SH-SY5Y (cell line): ENCODE measurements around the gene LARP1.

Experiments used
- GATA2 ChIP-seq: IDR thresholded peaks from 2 replicates; pipeline ENCODE4 v1.6.1; 2011; ENCODE audit warnings: mild to moderate bottlenecking, low read depth, low read length
- GATA3 ChIP-seq: IDR thresholded peaks from 2 replicates; pipeline ENCODE4 v1.6.1; 2011; ENCODE audit warnings: low read depth, mild to moderate bottlenecking, low read length, moderate library complexity

DNA sequence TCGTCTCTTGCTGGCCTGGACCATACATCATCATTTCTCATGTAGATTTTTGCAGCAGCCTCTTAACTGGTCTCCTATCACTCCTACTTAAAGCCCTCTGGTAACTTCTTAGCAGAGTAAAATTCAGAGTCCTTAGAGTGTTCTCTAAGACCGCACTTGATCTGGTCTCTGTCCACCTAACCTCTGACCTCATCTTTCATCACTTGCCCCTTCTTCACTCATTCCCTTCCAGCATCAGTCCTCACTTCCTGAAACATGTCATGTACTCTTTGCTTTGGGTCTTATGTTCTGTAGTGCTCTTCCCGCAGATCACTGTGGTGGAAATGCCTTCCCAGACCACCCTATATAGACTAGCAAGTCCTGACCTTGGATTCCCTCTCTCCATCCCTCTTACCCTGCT is 9.8 kb downstream of the LARP1 start:
- no peak for TF ChIP-seq GATA3
- no peak for TF ChIP-seq GATA2
